HG03432 (cell line): ENCODE measurements around the gene SLC16A2.
A peak's percentile ranks its signal among the peaks of the same experiment; 100 is the strongest.

Experiments
- ATAC-seq: cut with Tn5 transposase; IDR thresholded peaks from one replicate; pipeline ENCODE4 v1.9.1; 2021; ENCODE audit warnings: mild to moderate bottlenecking, moderate library complexity; ENCODE audit not compliant: unreplicated experiment

SLC16A2 gene

DNA sequence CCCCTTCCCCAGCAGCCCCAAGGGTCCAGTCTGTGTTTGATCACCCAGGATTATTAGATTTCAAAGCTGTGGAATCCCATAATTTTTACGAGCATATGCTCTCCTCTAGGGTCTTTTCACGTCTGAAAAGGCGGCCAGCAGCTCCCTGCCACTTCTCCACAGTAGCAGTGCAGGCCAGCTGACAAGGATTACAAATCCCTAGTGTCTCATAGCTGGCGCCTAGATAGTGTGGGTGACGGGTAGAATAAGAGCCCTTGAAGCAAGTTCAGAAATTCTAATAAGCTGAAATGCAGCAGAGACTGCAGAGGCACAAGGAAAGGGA is 113.8 kb downstream of the SLC16A2 start:
- no peak for ATAC-seq

- peak; percentile 45 for ATAC-seq
These were observed 114.3 kb downstream of the SLC16A2 start for GRCh38 chrX:74535408-74536151.

DNA sequence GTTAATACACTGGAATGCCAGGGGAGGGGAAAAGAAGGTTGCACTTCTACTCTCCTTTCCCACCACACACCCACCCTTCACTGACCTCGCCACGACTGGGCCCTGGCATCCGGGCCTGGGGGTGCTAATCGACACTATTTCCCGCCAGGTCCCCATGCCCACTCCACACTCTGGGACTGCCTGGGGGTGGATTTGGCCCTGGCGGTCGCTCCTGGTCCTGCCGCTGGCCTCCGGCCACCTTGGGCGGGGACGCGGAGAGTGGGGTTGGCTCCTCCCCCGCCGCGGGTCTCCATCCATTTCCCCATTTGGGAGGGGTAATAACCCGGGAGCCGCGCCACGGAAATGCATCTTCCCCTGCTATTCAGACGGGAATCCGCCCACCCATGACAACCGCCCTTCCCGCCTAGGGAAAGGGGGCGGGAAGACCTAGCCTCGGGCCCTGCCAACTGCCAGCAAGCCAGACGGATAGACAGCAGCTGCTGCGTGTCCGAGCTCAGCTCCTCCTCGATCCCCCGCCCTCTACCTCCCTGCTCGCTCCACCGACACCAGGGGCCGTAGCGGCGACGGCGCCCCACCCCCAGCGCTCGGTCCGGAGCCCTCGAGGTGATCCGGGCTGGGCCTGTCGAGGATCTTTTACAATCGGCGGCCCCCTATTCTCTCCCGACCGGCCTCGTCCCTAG is 115.0 kb downstream of the SLC16A2 start:
- peak; percentile 72 for ATAC-seq

- peak; percentile 32 for ATAC-seq
These were observed 115.6 kb downstream of the SLC16A2 start for GRCh38 chrX:74536832-74537371.

DNA sequence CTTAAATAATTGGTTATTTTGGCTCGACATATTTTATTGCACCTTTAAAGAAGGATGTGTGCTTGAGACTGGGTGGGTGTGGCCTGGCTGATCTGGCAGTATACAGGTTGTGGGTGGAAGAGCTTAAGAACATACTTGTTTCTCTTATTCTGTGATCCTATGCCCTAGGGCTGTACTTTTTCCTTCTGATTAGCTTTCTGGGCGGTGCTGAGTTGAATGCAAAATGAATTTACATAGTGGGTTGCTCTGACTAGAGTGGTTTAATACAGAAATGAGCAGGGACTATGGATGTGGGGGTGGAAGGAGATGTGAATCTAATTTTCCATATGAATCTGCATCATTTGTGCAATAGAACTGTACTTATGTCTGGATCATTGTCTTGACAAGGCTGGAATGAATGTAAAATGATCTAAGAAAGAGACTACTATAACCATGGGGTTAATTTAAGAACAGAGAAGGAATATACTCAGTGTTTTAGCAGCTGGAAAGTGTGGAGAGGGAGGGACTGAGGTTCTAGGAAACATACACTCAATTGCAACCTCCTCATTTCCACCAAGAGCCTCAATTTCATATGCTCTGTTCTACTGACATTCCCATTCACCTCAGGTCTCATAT is 119.4 kb downstream of the SLC16A2 start:
- ATAC-seq, result no peak

GRCh38 chrX:74545880-74546523 is 124.7 kb downstream of the SLC16A2 start:
- ATAC-seq, result no peak

DNA sequence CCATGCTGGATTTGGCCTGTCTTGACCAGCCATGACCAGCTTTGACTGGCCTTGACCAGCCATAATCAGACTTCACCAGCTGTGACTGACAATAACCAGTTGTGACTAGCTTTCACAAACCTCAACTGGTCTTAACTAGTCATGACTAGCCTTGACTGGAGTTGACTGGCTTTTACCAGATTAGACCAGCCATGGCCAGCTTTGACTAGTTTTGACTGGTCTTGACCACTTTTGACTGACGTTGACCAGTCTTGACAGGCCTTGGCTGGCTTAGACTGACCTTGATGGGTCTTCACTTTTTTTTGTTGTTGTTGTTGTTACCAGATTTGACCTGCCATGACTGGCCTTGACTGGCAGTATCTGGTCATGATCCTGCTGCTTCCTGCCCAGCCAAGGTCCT is 125.7 kb downstream of the SLC16A2 start:
- ATAC-seq, result no peak

DNA sequence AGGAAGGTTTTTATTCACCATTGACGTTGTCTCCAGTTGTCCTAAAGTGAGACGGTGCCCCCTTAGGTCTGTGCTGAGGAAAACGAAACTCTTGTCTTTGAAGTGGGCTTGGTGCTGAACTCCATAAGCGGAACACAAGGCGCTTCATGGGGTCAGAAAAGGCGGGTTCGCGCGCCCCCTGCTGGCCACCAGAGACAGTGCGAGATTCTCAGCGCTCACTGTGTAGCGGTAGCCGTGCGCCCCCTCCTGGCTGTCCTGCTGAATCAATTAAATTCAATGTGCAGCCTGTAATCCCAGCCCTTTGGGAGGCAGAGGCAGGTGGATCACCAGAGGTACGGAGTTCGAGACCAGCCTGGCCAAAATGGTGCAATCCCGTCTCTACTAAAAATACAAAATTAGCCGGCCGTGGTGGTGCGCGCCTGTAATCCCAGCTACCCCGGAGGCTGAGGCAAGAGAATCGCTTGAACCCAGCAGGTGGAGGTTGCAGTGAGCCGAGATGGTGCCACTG is 129.1 kb downstream of the SLC16A2 start:
- ATAC-seq, result peak; percentile 96

GRCh38 chrX:74551934-74552333 is 130.6 kb downstream of the SLC16A2 start:
- ATAC-seq, result no peak

GRCh38 chrX:74557378-74557777 is 136.1 kb downstream of the SLC16A2 start:
- ATAC-seq, result no peak

GRCh38 chrX:74578137-74578536 is 156.8 kb downstream of the SLC16A2 start:
- ATAC-seq, result no peak

GRCh38 chrX:74579597-74580198 is 158.4 kb downstream of the SLC16A2 start:
- no peak for ATAC-seq
